Heart left ventricle (tissue), 13 donors: ENCODE measurements around the gene SLC7A6.

Experiments
- POLR2A ChIP-seq, 2 donors: fragments of 450-650 bp; IDR thresholded peaks; one replicate each; pipeline ENCODE4 v1.6.1; 2017; ENCODE audit warnings: antibody characterized with exemption in 2 of 2, mild to moderate bottlenecking in 2 of 2, moderate library complexity in 2 of 2
- TF ChIP-seq, protein P1 (sequence below), 12 donors: fragments of 200-600 bp; sonication (generic) in 4 of 12; IDR thresholded peaks; one replicate each; pipeline versions ENCODE4 v1.5.0 to v1.8.0; 2018 to 2022; ENCODE audit warnings: antibody characterized with exemption in 12 of 12, mild to moderate bottlenecking in 5 of 12
- donor health status: ischemic (EF 13 %, LVEDD 7.1; RV severe dilation, severe dysfunction).
- donor health status: DM: no; HTN: yes; CAD: no.
- donor health status: DM: no; HTN: no; CAD: no.
- donor health status: ischemic (EF 25% LVEDD 6.9; RV normal size, moderate dysfunction).
- donor health status: ischemic (EF 25% LVEDD 5.7; RV mildly dilated, moderate dysfunction).
- donor health status: ischemic (EF 35%, LVEDD 5.7; RV mildly dilated, moderate dysfunction).
- donor health status: nonischemic (EF 11% LVEDD 7.7; RV severe dilation, severe dysfunction).
- donor health status: DM: yes; HTN: yes; CAD: no.
- donor health status: PGD.
- donor health status: ischemic (EF 29% LVEDD 5.4; RV normal size, mild dysfunction).
- donor health status: nonischemic (EF 23%, LVEDD 6.1; RV moderate dilation, normal function).

DNA sequence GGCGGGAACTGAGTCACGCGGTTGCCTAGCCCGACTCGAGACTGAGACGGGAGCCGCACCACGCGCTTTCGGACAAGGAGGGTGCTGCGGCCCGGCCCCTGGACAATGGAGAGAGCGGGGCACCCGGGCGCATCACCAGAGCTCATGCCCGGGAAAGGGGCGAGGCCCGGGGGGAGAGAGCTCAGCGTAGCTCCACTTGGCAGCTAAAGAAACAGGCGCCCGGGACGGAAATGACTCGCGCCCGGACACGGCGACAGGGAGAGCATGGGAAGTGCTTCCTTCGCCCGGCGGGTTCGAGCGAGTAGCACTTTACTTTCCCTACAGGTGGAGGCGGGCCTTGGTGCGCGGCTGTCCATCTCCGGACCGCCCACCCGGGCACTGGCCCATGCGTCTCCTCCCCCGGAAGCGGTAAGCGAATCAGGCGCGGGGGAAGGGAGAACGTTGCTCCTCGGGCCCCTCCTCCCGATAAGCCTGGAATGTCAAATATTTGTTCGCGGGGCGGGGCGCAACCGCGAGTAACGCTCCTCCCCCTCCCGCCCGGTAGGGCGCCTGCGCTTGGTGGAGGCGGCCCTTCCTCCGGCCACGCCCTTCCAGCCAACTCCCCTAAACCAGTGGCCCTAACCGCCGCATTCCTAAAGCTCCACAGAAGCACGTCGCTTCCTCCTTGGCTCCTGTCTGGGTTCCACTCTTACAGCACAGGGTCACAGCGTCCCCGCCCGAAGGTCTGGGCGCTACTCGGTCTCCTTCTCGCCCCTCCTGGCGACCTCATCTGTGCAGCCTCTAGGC, 26.9 kb upstream of the SLC7A6 start:
- TF ChIP-seq, protein P1, sequence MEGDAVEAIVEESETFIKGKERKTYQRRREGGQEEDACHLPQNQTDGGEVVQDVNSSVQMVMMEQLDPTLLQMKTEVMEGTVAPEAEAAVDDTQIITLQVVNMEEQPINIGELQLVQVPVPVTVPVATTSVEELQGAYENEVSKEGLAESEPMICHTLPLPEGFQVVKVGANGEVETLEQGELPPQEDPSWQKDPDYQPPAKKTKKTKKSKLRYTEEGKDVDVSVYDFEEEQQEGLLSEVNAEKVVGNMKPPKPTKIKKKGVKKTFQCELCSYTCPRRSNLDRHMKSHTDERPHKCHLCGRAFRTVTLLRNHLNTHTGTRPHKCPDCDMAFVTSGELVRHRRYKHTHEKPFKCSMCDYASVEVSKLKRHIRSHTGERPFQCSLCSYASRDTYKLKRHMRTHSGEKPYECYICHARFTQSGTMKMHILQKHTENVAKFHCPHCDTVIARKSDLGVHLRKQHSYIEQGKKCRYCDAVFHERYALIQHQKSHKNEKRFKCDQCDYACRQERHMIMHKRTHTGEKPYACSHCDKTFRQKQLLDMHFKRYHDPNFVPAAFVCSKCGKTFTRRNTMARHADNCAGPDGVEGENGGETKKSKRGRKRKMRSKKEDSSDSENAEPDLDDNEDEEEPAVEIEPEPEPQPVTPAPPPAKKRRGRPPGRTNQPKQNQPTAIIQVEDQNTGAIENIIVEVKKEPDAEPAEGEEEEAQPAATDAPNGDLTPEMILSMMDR (IDR thresholded peaks at IDR 0.05): peak in 1 of 12 donors; percentile 6
- peak in 1 of 2 donors; percentile 95 for TF ChIP-seq POLR2A (IDR thresholded peaks at IDR 0.05)
